Loucy (cell line): ENCODE measurements around the gene SOD1.

Experiments used
- H2AFZ ChIP-seq: fragments of 200-600 bp; sonication (generic); 2 replicates; pipeline ENCODE4 v1.6.0; 2016; ENCODE audit warnings: antibody characterized with exemption, mild to moderate bottlenecking, low read length, moderate library complexity
- H3F3A ChIP-seq: fragments of 200-600 bp; 2 replicates; pipeline ENCODE4 v1.6.0; 2016; ENCODE audit warnings: antibody characterized with exemption, low read depth, mild to moderate bottlenecking
- H3K27me3 ChIP-seq: fragments of 200-600 bp; sonication (generic); 2 replicates; pipeline ENCODE4 v1.6.1; 2014; ENCODE audit warnings: low read length, mild to moderate bottlenecking; ENCODE audit not compliant: insufficient read depth, poor library complexity, severe bottlenecking
- H3K36me3 ChIP-seq: fragments of 200-600 bp; sonication (generic); 2 replicates; pipeline ENCODE4 v1.6.1; 2016; ENCODE audit warnings: low read length; ENCODE audit not compliant: insufficient read depth
- H3K4me1 ChIP-seq: fragments of 200-600 bp; sonication (generic); 2 replicates; pipeline ENCODE4 v1.5.1; 2014; ENCODE audit warnings: low read length, mild to moderate bottlenecking; ENCODE audit not compliant: insufficient read depth, poor library complexity, severe bottlenecking
- H3K4me2 ChIP-seq: fragments of 200-600 bp; sonication (generic); 2 replicates; pipeline ENCODE4 v1.6.0; 2014; ENCODE audit warnings: antibody characterized with exemption, low read length, low read depth, mild to moderate bottlenecking; ENCODE audit not compliant: poor library complexity, severe bottlenecking
- H3K4me3 ChIP-seq: fragments of 200-600 bp; sonication (generic); 2 replicates; pipeline ENCODE4 v1.5.1; 2014; ENCODE audit warnings: low read length, mild to moderate bottlenecking, mixed read lengths; ENCODE audit not compliant: poor library complexity, severe bottlenecking
- H3K79me2 ChIP-seq: fragments of 200-600 bp; sonication (generic); 2 replicates; pipeline ENCODE4 v1.6.1; 2014; ENCODE audit warnings: low read length; ENCODE audit not compliant: insufficient read depth
- H3K9ac ChIP-seq: fragments of 200-600 bp; sonication (generic); 2 replicates; pipeline ENCODE4 v1.6.0; 2014; ENCODE audit warnings: mild to moderate bottlenecking, low read depth, low read length, moderate library complexity; ENCODE audit not compliant: poor library complexity, severe bottlenecking
- H3K9me2 ChIP-seq: fragments of 200-600 bp; sonication (generic); replicated peaks from 2 replicates; pipeline ENCODE4 v1.6.1; 2016; ENCODE audit warnings: low read depth, low read length, mixed read lengths
- H3K9me3 ChIP-seq: fragments of 200-600 bp; sonication (generic); 2 replicates; pipeline ENCODE4 v1.6.1; 2014; ENCODE audit warnings: mild to moderate bottlenecking, antibody characterized with exemption, low read length, low read depth; ENCODE audit not compliant: insufficient read depth
- H4K20me1 ChIP-seq: fragments of 200-600 bp; sonication (generic); 2 replicates; pipeline ENCODE4 v1.6.0; 2014; ENCODE audit warnings: antibody characterized with exemption, low read length, mild to moderate bottlenecking; ENCODE audit not compliant: insufficient read depth, poor library complexity, severe bottlenecking
- EZH2phosphoT487 ChIP-seq: fragments of 200-600 bp; IDR thresholded peaks from 2 replicates; pipeline ENCODE4 v1.6.1; 2018; ENCODE audit warnings: antibody characterized with exemption, mild to moderate bottlenecking, moderate library complexity, borderline replicate concordance
- TF ChIP-seq, protein P1 (sequence below): fragments of 200-600 bp; sonication (generic); conservative IDR thresholded peaks from 2 replicates; pipeline ENCODE4 v1.5.1; 2014; ENCODE audit warnings: mild to moderate bottlenecking, antibody characterized with exemption, low read length

Gene SOD1

DNA sequence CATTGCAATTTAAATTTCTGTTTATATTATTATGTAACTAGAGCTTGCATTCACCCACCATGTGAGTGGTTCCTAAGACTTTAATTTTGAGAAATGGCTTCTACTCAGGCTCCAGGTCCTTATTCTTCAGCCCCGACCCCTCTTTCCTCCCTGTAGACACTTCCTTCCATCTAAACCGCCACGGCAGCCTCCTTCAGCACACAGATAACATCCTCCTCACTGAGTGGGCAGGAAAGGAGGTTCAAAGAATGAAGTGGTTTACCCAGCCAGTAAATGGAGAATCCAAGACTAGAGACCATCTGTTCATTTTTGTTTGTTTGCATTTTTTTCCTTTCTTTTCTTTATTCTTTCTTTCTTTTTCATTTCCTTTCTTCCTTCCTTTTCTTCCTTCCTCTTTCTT is 37.1 kb upstream of the SOD1 start:
- Histone ChIP-seq H3K79me2 (no peaks in the 10 kb centered on the region), H3K9me2 (no peaks in the 10 kb centered on the region), H3F3A (no peaks in the 10 kb centered on the region), H3K9ac (peak overlapping the region; percentile 4), H4K20me1 (no peaks in the 10 kb centered on the region), H3K36me3 (no peaks in the 10 kb centered on the region), H2AFZ (peak overlapping the region; percentile 47), H3K27me3 (no peaks in the 10 kb centered on the region), H3K4me1 (peaks cover 12% of the 10 kb centered on the region), H3K4me3 (peak overlapping the region; percentile 41), H3K9me3 (no peaks in the 10 kb centered on the region), H3K4me2 (peak overlapping the region; percentile 40)
- TF ChIP-seq, protein P1, sequence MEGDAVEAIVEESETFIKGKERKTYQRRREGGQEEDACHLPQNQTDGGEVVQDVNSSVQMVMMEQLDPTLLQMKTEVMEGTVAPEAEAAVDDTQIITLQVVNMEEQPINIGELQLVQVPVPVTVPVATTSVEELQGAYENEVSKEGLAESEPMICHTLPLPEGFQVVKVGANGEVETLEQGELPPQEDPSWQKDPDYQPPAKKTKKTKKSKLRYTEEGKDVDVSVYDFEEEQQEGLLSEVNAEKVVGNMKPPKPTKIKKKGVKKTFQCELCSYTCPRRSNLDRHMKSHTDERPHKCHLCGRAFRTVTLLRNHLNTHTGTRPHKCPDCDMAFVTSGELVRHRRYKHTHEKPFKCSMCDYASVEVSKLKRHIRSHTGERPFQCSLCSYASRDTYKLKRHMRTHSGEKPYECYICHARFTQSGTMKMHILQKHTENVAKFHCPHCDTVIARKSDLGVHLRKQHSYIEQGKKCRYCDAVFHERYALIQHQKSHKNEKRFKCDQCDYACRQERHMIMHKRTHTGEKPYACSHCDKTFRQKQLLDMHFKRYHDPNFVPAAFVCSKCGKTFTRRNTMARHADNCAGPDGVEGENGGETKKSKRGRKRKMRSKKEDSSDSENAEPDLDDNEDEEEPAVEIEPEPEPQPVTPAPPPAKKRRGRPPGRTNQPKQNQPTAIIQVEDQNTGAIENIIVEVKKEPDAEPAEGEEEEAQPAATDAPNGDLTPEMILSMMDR, result no peak
- TF ChIP-seq EZH2phosphoT487, result no peak

- Histone ChIP-seq H3K27me3 (no peaks in the 10 kb centered on the region), H3K4me2 (no peak overlapping the region), H3K9me3 (no peaks in the 10 kb centered on the region), H3K9ac (no peak overlapping the region), H3K9me2 (no peaks in the 10 kb centered on the region), H2AFZ (no peak overlapping the region), H3K36me3 (no peaks in the 10 kb centered on the region), H4K20me1 (no peaks in the 10 kb centered on the region), H3F3A (no peaks in the 10 kb centered on the region), H3K4me3 (no peak overlapping the region), H3K79me2 (no peaks in the 10 kb centered on the region), H3K4me1 (peaks cover 12% of the 10 kb centered on the region)
- no peak for TF ChIP-seq EZH2phosphoT487
- TF ChIP-seq, protein P1, result peak; percentile 54
Observed at GRCh38 chr21:31623664-31624063, 35.8 kb upstream of the SOD1 start.

GRCh38 chr21:31624181-31624580 is 35.3 kb upstream of the SOD1 start:
- Histone ChIP-seq H3K4me1 (peaks cover 12% of the 10 kb centered on the region), H3K36me3 (no peaks in the 10 kb centered on the region), H3K9me3 (no peaks in the 10 kb centered on the region), H4K20me1 (no peaks in the 10 kb centered on the region), H3K4me3 (no peak overlapping the region), H3K9ac (no peak overlapping the region), H3K79me2 (no peaks in the 10 kb centered on the region), H3K4me2 (no peak overlapping the region), H3K27me3 (no peaks in the 10 kb centered on the region), H3K9me2 (no peaks in the 10 kb centered on the region), H2AFZ (no peak overlapping the region), H3F3A (no peaks in the 10 kb centered on the region)
- TF ChIP-seq, protein P1, result no peak
- TF ChIP-seq EZH2phosphoT487, result no peak
